NCI-H1092 (cell line): ENCODE measurements around the gene VPS35L.
"Not testable (repeated sequence)": the region's sequence is repeated elsewhere in the genome, so short reads cannot be mapped to it uniquely, and the experiment has no call there.

Experiments used
- DNase-seq: peaks from one replicate; lab custom pipeline; 2025; lab: John Stamatoyannopoulos, UW

Gene VPS35L

DNA sequence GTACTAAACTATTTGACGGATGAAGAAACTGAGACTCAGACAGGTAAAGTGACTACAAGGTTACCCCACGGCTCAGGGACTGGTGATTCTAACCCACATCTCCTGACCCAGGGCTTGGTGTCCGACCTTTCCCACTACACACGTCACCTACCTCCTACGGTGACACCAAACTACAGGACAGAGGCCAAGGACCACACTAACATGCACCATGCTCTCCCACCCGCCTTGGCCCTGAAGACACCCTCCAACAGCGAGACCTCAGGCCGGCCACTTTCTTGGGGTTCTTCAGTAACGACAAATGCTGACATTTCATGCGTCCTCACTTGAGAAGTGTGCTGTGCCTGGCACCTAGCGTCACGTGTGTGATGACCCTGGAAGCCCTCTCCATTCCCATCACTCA, 156.1 kb downstream of the VPS35L start:
- no peak for DNase-seq

DNA sequence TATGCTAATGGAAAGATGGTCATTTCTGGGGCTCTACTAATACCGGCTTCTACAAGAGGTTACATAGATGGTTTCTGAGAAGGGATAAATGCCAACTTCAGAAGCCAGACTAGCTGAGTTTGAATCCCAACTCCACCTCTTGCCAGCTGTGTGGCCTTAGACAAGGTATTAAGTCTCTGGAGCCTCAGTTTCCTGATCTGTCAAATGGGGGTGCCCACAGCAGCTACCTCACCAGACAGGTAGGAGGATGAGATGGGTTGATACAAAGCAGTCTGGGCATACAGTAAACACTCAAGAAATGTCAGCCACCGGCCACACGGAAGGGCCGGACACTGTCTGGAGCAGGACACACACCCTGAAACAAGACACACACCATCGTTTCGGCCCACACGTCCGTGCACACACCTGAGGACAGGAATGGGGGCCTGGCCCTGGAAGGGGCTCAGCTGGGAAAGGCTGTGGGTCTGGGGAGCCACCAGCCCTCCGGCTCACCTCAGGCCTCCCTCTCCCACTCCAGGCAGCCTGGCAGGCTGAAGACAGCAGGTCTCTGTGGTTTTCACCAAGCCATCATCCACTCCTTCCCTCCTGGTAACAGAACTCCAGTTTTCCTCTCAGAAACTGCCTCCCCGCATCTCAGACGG, 157.0 kb downstream of the VPS35L start:
- DNase-seq: no peak

DNA sequence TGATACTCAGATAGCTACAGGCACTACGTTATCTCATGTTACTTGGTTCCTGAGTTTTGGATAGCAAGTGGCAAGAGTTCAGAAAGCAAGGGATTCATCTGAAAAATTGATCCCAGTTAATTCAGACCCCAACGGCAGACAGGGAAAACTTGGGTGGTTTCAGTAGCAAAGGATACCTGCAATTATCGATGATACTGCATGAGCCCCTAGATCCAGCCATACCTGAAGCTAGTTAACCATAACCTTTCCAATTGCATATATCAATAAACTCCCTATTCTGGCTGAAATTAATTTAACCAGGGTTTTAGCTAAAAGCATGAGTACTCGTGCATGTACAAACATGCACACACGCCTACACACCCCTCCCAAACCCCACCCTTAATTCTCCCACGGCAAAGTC, 158.2 kb downstream of the VPS35L start:
- no peak for DNase-seq

DNA sequence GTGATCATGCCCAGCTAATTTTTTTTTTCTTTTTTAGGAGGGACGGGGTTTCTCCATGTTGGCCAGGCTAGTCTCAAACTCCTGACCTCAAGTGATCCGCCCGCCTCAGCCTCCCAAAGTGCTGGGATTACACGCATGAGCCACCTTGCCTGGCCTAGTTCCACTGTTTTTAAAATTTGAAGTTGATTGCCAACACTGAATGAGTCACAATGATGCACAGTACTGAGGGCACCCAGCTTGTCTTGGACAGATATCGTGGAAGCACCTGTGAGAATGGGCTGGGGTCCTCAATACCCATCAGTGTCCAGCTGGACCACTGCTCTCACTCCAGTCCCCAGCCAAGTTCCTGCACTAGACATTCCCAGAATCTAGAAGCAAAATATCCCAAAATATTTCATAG, 160.1 kb downstream of the VPS35L start:
- no peak for DNase-seq

DNA sequence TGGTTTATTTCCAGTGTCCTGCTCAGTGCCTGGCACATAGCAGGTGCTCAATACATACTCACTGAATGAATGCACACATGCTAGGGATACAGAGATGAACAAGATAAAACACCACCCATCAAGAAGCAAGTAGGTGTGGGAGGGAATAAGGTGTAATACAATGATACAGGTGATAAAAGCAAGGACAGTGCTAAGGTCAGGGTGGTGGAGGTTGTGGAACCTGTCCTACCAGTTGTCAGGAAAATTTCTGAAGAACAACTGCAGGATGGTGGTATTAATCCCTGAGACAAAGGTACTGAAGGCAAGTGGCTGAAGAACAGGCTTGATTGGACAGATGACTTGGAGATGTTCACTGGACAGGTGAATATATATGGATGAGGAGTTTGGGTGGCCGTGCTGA, 160.7 kb downstream of the VPS35L start:
- DNase-seq: no peak

DNA sequence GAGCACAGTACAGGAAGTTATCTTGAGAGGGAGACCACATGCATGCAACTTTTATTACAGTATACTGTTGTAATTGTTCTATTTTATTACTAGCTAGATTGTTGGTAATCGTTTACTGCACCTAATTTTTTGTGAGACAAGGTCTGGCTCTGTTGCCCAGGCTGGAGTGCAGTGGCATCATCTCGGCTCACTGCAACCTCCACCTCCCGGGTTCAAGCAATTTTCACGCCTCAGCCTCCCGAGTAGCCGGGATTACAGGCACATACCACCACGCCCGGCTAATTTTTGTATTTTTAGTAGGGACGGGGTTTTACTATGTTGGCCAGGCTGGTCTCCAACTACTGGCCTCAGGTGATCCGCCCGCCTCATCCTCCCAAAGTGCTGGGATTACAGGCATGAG, 161.2 kb downstream of the VPS35L start:
- not testable (repeated sequence) for DNase-seq

DNA sequence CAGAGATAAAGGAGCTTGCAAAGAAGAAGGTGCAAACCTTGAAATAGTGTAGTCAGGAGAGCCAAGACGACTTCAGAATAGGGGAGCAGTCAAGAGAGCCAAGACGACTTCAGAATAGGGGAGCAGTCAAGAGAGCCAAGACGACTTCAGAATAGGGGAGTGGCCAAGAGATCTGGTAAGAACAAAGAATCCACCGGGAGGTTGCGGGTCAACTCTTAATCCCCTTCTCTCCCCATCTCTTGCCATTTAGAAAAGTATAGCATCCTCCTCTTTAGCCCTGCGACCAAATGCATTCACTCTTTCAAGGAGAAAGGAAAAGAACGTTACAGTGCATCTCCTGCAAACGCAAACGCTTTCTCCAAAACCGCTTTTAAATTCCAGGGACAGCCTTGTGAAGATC, 161.8 kb downstream of the VPS35L start:
- DNase-seq: no peak

DNA sequence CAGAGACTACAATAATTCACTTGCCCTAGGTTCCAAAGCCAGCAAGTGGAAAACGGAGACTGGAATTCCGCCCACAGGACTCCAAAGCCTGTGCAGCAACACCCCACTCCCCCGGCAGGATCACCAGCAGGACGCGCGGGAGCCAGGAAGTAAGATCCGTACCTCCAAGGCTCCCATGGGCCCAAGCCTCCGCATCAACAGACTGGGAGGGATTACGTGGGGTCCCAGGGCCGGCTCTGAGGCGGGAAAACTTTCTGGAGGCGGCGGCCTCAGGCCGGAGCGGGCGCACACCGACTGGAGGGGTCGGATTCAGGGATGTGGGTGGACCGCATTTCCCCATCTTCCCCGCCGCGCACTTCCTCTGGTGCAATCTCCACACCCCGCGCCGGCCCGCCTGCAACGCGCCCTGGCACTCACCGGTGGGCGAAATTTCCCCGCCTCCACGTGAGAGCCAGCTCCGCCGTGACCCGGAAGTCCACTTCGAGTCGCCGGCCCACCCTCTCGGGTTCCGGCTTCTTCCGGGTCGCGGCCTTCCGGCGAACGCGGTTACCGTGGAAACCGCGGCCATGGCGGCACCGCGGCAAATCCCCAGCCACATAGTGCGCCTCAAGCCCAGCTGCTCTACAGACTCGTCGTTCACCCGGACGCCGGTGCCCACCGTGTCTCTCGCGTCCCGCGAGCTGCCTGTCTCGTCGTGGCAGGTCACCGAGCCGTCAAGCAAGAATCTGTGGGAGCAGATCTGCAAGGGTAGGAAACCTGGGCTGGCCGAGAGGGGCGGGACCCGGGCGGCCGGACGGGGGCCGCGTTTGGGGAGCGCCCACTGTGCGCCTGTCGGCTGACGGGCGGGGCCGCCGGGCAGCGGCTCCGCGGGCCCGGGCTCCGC, 162.5 kb downstream of the VPS35L start, which contains the start of the genes IQCK and KNOP1:
Gene IQCK (plus strand): TSS at position 531 of the 883 bp plus-strand sequence. CDS start 36 bp downstream, at position 567.
Gene KNOP1 (minus strand): TSS at position 487 of the 883 bp plus-strand sequence. CDS start 3,192 bp downstream, outside the sequence.
- DNase-seq: peak; percentile 87

DNA sequence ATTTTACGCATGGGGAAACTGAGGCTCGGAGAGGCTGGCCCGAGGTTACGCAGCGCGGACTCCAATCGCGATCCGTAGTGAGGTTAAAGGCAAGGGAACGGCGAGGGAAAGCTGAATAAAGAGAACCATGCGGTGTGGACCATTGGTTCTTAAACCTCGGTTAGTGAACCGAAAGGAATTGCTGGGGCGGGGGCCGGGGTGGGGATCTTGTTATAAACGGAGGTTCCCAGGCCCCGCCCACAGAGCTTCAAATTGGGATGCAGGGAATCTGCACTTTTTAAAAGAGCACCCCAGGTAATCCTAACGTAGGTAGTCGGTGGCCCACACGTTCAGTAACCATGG, 163.1 kb downstream of the VPS35L start:
- DNase-seq: no peak

DNA sequence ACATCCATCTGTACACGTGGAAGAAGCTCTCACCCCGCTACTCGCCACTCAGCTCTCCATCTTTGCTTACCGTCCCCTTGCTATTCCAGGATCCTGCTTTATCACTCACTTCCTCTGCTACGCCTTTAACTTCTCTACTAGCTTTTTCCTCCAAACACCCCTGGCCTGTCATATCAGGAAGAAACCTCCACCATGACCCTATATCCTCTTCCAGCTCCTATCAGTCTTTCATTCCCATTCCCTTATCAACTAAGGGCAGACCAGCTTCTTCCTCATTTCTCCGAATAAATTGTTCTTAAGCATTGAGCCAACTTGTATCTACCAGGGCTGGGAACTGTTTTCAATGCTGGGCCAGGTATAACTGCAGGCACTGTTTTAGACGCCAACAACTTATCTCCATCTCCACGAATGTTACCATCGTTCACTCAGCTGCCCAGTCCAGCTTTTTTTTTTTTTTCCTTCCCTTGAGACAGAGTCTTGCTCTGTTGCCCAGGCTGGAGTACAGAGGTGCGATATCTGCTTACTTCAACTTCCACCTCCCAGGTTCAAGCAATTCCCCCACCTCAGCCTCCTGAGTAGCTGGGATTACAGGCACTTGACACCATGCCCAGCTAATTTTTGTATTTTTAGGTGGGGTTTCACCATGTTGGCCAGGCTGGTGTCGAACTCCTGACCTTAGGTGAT, 166.9 kb downstream of the VPS35L start:
- no peak for DNase-seq

DNA sequence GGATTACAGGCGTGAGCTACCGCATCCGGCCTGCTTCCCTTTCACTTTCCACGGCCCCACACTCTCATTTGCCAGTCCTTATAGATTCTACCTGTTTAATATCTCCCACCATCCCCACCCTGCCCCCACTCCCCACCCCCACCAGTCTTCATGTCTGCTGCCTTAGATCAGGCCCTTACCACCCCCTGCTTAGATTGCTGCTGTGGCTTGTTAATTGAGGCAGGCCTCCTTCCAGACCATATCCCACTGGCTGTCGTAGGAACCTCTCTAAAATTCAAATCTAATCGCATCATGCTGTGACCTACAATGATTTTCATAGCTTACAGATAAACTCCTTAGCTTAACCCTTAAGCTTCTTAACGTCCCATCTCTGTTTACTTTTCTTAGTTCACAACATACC, 167.5 kb downstream of the VPS35L start:
- no peak for DNase-seq

DNA sequence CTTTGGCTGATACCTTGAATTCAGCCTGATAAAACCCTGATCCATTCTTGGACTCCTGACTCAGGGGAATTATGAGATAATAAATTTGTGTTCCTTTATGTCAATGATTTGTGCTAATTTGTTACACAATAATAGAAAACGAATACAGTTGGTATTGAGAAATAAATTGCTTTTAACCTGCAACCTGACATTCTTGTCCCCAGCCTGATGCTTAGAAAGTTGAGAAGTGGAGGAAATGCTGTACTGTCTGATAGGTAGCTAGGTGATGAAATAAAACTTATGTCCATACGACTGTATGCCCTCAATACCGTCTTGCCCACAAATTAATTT, 173.1 kb downstream of the VPS35L start:
- no peak for DNase-seq

DNA sequence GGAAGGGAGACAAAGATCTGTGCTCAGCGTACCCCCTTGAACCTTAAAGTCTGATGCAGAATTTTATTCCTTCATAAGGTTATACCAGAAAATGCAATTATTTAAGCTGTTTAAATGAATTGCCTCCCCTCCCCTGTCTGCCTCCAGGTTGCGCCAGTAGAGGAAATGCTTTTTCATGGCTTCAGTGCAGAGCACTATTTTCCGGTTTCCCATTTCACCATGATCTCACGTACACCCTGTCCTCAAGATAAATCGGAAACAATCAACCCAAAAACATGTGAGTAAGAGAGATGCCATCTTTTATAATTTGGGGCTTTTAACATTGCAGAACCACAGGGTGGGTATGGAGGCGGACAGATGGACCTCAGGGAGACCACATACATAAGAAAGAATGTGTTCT, 178.0 kb downstream of the VPS35L start:
- DNase-seq: no peak

DNA sequence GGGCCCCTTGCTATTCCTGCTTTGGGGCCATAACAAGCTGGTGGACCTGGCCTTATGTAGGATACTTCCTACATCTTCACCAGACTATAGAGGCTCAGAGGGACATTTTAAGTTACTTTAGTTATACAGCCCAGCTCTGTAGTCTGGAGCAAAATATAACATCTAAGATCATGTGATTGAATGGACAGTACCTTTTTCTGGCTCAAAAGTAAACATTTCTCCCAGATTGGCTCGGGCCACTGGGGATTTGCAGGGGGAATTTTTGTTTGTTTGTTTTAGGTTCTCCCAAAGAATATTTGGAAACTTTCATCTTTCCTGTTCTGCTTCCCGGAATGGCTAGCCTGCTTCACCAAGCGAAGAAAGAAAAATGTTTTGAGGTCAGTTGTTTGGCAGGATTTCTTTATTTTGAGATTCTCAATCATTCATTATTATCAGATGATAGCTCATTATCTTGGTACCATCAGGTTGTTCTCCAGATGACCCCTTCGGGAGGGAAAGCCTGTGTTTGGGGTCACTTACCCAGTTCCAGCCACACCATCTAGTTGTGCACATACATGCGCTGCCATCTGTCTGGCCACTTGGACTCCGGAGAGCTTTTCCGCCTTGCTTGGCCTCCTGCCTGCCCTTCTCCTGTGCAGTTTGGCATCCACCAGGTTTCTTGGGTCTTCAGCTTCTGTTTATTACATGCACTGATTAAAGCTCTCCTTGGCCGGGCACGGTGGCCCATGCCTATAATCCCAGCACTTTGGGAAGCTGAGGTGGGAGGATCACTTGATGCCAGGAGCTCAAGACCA, 179.8 kb downstream of the VPS35L start:
- DNase-seq: no peak

DNA sequence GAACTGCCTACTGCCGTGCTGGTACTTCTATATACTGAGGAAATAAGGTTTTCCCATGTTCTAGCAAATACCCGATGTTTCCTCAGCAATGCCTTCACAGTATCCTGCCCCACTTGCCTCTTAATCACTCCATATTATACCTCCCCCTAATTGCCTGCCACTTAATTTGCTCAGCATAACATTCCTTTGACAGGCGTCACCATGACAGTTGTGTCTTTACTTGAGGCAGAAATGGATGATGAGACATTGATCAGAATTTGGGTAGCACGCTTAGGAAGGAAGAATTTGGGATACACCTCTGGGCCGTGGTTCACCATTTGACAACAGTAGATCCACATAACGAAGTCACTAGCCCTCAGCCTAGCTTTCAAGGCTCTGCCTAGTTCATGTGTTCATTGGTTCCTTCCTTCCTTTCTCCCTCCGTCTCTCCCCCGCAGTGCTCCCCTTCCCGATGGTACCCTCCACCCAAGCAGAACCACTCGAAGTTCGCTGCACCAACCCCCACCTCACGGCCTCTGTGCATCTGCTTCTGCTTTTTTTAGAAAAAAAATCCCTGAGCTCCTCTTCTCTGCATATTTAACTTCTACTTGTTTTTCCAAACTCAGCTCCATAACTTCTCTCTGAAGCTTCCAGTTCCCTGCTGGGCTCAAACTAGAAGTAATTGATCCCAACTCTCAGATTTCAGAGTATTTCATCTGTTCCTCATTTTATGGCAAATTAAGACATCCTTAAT, 182.0 kb downstream of the VPS35L start:
- no peak for DNase-seq

DNA sequence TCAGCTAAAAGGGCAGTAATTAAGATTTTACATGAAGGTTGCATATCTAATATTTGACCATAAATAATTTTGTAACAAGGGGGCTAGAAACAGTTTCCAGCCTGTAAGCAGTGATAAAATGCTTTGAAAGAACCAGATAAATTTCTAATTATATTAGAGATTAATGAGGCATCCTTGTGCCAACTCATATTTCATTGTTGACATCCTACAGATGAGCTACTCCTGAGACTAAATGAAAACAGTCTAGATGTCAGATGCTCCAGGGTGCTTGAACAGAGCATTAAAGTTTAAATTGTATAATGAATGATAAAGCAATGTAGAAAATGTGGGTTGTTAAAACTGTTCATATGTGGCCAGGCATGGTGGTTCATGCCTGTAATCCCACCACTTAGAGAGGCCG, 185.9 kb downstream of the VPS35L start:
- DNase-seq: no peak

DNA sequence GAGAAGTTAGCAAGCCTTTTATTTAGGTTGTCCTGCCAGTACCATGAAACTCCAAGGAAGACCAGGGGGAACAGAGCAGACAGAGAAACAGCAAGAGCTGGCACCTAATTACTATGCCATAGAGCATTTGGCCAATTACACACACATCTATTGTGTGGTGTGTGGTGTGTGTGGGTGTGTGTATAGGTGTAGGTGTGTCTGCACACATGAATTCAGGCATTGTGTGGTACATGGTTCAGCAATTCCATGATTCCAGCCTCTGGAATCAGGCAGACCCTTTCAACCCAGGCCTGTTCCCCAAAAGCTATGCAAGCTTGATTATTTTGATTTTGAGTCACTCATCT, 188.3 kb downstream of the VPS35L start:
- no peak for DNase-seq

DNA sequence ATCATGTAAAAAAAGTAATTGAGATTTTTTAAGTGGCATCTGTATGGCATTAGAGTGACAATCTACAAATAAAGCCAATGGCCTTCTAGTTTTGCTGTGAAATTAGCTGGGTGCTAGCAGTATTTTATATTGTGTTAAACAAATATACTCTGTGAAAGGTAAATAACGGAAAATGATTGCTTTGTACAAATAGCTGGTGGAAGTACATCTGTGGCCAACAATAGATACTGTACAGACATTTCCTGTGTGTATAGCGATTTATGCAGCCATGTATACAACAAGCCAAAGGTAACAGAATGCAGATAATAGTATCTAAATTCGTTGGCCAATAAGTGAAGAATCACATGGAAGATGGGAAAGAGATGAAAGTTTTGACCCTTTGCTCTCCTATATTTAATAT, 189.2 kb downstream of the VPS35L start:
- DNase-seq: no peak

DNA sequence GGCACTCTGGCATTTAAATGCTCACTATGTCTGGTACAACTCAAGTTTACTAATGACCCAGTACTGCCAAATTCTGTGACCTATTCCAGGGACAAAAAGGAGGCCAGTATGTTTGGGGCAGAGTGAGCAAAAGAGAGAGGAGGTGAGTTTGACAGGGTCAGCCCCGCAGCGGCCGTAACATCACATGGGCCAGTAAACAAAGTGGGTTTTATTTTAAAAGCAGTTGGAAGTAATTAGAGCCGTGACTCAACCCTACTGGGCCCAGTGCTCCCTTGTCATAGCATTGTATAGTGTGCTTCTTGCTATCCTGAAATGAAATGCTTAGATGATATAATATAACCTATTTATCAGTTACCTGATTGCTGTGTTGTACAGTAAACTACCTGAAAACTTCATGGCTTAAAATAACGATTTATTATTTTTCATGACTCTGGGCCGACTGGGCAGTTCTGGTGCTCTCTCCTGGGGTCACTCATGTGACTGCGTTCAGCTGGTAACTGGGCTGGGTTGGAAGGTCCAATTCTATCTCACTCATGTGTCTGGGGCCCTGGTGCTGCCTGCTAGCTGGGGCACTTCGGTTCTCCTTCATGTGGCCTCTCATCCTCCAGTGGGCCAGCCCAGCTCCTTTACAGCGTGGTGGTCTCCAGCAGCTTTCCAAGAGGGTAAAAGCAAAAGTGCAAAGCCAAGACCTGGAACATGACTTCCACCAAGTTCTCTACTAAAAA, 189.9 kb downstream of the VPS35L start:
- no peak for DNase-seq

DNA sequence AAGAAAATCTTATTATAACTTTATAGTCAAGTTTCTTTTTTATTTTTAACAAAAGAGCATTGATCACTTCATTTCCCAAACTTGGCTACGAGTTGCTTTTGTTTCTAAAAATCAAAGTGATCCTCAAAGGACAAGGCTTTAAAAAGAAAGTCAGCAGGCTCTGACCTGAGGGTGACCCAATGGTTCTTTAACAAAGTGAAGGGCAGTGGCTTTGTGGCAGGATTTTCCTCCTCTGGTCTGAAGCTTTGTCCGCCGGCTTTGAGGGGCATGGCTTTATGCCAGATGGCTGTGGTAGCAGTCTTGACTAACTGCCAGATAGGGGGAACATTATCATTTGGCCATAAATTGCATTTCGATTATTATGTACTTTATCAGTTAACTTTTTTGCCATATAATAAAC, 191.1 kb downstream of the VPS35L start:
- DNase-seq: no peak
